GM12801 (cell line): ENCODE results near the gene ST3GAL3.

Experiments used
- TF ChIP-seq, protein P1 (sequence below): IDR thresholded peaks from one replicate; pipeline ENCODE4 v1.5.1; 2011; ENCODE audit warnings: control low read depth; ENCODE audit not compliant: insufficient read length; ENCODE audit errors: extremely low read depth

ST3GAL3 gene

DNA sequence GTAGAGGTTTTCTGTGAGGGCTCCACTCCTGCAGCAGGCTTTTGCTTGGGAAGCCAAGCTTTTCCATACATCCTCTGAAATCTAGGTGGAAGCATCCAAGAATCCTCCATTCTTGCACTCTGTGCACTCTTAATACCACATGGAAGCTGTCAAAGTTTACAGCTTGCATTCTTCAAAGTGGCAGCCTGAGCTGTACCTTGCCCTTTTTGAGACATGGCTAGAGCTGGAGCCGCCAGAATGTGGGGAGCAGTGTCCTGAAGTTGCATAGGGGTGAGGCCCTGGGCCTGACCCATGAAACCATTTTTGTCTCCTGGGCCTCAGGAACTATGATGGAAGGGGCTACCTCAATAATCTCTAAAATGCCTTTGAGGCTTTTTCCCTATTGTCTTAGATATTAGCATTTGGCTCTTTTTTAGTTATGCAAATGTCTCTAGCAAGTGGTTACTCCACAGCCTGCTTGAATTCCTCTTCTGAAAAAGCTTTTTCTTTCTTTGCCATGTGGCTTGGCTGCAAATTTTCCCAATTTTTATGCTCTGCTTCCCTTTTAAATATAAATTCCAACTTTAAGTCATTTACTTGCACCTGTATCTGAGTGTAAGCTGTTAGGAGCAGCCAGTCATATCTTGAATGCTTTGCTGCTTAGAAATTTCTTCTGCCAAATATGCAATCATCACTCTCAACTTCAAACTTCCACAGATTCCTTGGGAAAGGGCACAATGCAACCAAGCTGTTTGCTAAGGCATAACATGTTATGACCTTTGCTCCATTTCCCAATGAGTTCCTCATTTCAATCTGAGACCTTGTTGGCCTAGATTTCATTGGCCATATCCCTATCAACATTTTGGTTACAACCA lies 134.2 kb downstream of the ST3GAL3 start:
- TF ChIP-seq, protein P1, sequence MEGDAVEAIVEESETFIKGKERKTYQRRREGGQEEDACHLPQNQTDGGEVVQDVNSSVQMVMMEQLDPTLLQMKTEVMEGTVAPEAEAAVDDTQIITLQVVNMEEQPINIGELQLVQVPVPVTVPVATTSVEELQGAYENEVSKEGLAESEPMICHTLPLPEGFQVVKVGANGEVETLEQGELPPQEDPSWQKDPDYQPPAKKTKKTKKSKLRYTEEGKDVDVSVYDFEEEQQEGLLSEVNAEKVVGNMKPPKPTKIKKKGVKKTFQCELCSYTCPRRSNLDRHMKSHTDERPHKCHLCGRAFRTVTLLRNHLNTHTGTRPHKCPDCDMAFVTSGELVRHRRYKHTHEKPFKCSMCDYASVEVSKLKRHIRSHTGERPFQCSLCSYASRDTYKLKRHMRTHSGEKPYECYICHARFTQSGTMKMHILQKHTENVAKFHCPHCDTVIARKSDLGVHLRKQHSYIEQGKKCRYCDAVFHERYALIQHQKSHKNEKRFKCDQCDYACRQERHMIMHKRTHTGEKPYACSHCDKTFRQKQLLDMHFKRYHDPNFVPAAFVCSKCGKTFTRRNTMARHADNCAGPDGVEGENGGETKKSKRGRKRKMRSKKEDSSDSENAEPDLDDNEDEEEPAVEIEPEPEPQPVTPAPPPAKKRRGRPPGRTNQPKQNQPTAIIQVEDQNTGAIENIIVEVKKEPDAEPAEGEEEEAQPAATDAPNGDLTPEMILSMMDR: no peak

DNA sequence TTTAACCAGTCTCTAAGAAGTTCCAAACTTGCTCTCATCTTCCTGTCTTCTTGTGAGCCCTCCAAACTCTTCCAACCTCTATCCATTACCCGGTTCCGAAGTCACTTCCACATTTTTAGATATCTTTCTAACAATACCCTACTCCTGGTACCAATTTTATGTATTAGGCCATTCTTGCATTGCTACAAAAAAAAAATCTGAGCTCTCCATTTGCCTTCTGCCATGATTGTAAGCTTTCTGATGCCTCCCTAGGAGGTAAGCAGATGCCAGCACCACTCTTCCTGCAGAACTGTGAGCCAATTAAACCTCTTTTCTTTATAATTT lies 134.8 kb downstream of the ST3GAL3 start:
- TF ChIP-seq, protein P1: no peak

DNA sequence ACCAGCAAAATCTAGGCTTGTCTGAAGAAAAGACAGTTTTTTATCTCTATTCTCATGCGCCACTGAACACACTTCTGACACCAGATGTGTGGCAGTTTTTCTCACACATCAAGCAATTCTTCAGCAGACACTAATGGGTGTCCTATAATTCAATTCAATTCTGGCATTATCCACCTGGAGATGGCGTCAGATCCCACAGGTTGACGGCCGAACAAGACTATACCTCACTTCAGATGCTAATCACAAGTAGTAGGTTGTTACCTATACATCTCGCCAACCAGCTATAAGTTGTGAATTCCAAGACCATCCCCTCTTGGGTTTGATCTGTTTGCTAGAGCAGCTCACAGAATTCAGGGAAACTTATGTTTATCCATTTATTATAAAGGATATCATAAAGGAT lies 136.3 kb downstream of the ST3GAL3 start:
- TF ChIP-seq, protein P1: no peak

DNA sequence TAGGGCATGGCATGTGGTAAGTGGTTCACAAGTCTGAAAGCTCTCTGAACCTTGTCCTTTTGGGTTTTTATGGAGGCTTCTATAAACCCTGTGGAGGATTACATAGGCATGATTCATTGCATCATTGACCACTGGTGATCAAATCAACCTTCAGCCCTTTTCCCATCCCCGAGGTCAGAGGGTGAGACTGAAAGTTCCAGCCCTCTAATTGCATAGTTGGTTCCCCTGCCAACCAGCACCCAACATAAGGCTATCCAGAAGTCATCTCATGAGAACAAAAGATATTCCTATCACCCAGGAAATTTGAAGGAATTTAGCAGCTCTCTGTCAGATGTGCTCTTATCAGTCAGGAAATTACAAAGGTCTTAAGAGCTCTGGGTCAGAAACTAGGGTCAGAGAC lies 136.8 kb downstream of the ST3GAL3 start:
- TF ChIP-seq, protein P1: no peak

DNA sequence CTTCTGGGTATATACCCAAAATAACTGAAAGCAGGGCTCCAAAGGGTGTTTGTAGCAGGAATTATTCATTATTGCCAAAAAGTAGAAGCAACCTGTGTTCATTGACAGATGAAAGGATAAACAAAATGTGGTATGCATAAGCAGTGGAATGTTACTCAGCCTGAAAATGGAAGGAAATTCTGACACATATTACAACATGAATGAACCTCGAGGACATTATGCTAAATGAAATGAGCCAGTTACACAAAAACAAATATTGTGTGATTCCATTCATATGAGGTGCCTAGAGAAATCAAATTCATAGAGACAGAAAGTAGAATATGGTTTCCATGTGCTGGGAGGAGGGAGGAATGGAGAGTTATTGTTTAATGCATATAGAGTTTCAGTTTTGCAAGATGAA lies 140.0 kb downstream of the ST3GAL3 start:
- TF ChIP-seq, protein P1: no peak

DNA sequence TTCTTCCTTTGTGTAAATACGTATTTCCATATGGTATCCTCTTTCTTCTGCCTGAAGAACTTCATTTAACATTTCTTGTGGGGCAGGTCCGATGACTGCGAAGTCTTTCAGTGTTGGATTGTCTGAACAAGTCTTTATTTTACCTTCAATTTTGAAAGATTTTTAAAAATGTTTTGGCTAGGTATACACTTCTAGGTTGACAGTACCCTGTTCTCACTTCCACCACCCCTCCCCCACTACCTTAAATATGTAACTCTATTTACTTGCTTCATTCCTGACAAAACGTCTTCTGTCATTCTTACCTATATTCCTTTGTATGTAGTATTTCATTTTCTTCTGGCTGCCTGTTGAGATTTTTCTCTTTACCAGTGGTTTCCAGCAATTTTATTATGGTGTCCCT lies 140.5 kb downstream of the ST3GAL3 start:
- TF ChIP-seq, protein P1: no peak

DNA sequence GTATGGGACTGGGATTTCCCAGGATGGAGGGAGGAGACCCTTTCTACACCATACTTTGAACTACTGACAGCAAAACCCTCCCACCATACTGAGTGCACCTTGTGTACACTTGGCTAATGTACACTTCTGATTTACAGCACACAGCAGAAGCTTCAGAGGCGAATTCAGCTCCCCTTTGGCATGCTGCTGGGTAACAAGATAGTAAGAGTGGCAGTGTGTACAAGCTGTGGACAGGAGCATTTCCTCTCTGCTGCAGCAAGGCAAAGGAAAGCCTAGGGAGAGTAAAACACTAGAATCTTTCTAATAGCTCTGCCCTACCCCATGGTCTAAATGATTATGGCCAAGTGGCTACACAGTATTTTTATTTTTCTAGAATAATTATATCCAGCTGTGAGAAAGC lies 142.3 kb downstream of the ST3GAL3 start:
- TF ChIP-seq, protein P1: no peak
